ENCODE measurements around the gene CSTB.

- no peak for TF ChIP-seq CTCF (conservative IDR thresholded peaks at IDR 0.05; ENCODE audit: low read depth, low read length)
- TF ChIP-seq EZH2 (IDR thresholded peaks at IDR 0.05; ENCODE audit: low read length, unreplicated experiment), result no peak
Observed at GRCh38 chr21:43772425-43772821, 3.7 kb downstream of the CSTB start.
